Measurements from ENCODE around the gene TADA2A. TPM values are rescaled to one million over a fixed set of nuclear protein-coding genes. Genes with fewer than 3 reads are reported as not detected.

Gene TADA2A
- total RNA-seq, 5 donors from 2014 or later (not counting 1 experiment from before 2014, with no cell fraction given) = 14.5 to 27.3 (median 21.9) TPM

GRCh38 chr17:37382056-37382455, 24.6 kb upstream of the TADA2A start:
- Mint-ChIP-seq H3K4me1 (no peaks in the 10 kb centered on the region), H3K9me3 (no peaks in the 10 kb centered on the region), H3K36me3 (no peaks in the 10 kb centered on the region), H3K4me3 (no peak overlapping the region), H3K27ac (no peak overlapping the region), H3K27me3 (no peaks in the 10 kb centered on the region)
- no peaks in the 10 kb centered on the region for H3K9me3 ChIP-seq
- POLR2A ChIA-PET = no interaction called here
- CTCF ChIA-PET = interaction anchor here in 1 of 2 donors (0.7 kb wide), 1 partner anchor 880 kb away, joined by 3 read pairs; no protein-coding TSS in a partner anchor
- H3K27me3 ChIP-seq (replicated peaks in 1 of 2; ENCODE audit: control insufficient read depth in 2 of 2, extremely low read depth in 1 of 2, insufficient read depth in 2 of 2, low read length in 1 of 2) = no peaks in the 10 kb centered on the region
- H3K4me3 ChIP-seq (ENCODE audit: control insufficient read depth in 1 of 2, extremely low read depth in 1 of 2, low read length in 1 of 2) = no peak overlapping the region
- no CpG with 5 or more reads among the region's 1 CpG for WGBS (ENCODE audit: insufficient coverage)
- H3K27ac ChIP-seq (ENCODE audit: low read length) = no peak overlapping the region
- ATAC-seq (replicated peaks in 1 of 4) (no peak), DNase-seq (no peak)
- no peaks in the 10 kb centered on the region for H3K36me3 ChIP-seq (ENCODE audit: control insufficient read depth in 2 of 2, extremely low read depth in 1 of 2, insufficient read depth in 1 of 2, low read length in 1 of 2)
- no peaks in the 10 kb centered on the region for H3K4me1 ChIP-seq (ENCODE audit: control insufficient read depth in 1 of 2, extremely low read depth in 1 of 2, insufficient read depth in 2 of 2, low read length in 2 of 2)

- POLR2A ChIA-PET = no interaction called here
- no peak for DNase-seq
- Mint-ChIP-seq H3K36me3 (no peaks in the 10 kb centered on the region), H3K4me1 (no peaks in the 10 kb centered on the region), H3K27ac (no peak overlapping the region), H3K27me3 (no peaks in the 10 kb centered on the region), H3K4me3 (no peak overlapping the region), H3K9me3 (no peaks in the 10 kb centered on the region)
- 100% methylated on average over 1 of the region's 3 CpGs for WGBS (ENCODE audit: insufficient coverage)
- ATAC-seq (replicated peaks in 1 of 4) = no peak
- no peaks in the 10 kb centered on the region for H3K4me1 ChIP-seq (ENCODE audit: control insufficient read depth in 1 of 2, extremely low read depth in 1 of 2, insufficient read depth in 2 of 2, low read length in 2 of 2)
- CTCF ChIA-PET = interaction anchor here in 1 of 2 donors (0.7 kb wide), 1 partner anchor 15 kb away, joined by 3 read pairs; no protein-coding TSS in a partner anchor
- no peaks in the 10 kb centered on the region for H3K27me3 ChIP-seq (replicated peaks in 1 of 2; ENCODE audit: control insufficient read depth in 2 of 2, extremely low read depth in 1 of 2, insufficient read depth in 2 of 2, low read length in 1 of 2)
- H3K4me3 ChIP-seq (ENCODE audit: control insufficient read depth in 1 of 2, extremely low read depth in 1 of 2, low read length in 1 of 2) = no peak overlapping the region
- H3K27ac ChIP-seq (ENCODE audit: low read length) = no peak overlapping the region
- H3K9me3 ChIP-seq = no peaks in the 10 kb centered on the region
- H3K36me3 ChIP-seq (ENCODE audit: control insufficient read depth in 2 of 2, extremely low read depth in 1 of 2, insufficient read depth in 1 of 2, low read length in 1 of 2) = no peaks in the 10 kb centered on the region
Observed at GRCh38 chr17:37384560-37385149, 22.0 kb upstream of the TADA2A start.

GRCh38 chr17:37385474-37385990, 21.2 kb upstream of the TADA2A start:
- ATAC-seq (replicated peaks in 1 of 4) (no peak), DNase-seq (no peak)
- no peak overlapping the region for H3K4me3 Mint-ChIP-seq
- Histone ChIP-seq H3K4me1 (ENCODE audit: control insufficient read depth in 1 of 2, extremely low read depth in 1 of 2, insufficient read depth in 2 of 2, low read length in 2 of 2) (no peaks in the 10 kb centered on the region), H3K9me3 (no peaks in the 10 kb centered on the region), H3K27ac (ENCODE audit: low read length) (no peak overlapping the region), H3K36me3 (ENCODE audit: control insufficient read depth in 2 of 2, extremely low read depth in 1 of 2, insufficient read depth in 1 of 2, low read length in 1 of 2) (no peaks in the 10 kb centered on the region), H3K27me3 (replicated peaks in 1 of 2; ENCODE audit: control insufficient read depth in 2 of 2, extremely low read depth in 1 of 2, insufficient read depth in 2 of 2, low read length in 1 of 2) (no peaks in the 10 kb centered on the region), H3K4me3 (ENCODE audit: control insufficient read depth in 1 of 2, extremely low read depth in 1 of 2, low read length in 1 of 2) (no peak overlapping the region)
- ChIA-PET CTCF (interaction anchor here (0.7 to 1.2 kb wide), 4 partner anchors 8 to 43 kb away, joined by 3 to 4 read pairs (median 4); no protein-coding TSS in a partner anchor), POLR2A (no interaction called here)
- no peaks in the 10 kb centered on the region for H3K27me3 Mint-ChIP-seq
- no peaks in the 10 kb centered on the region for H3K4me1 Mint-ChIP-seq
- no peak overlapping the region for H3K27ac Mint-ChIP-seq
- H3K36me3 Mint-ChIP-seq = no peaks in the 10 kb centered on the region
- H3K9me3 Mint-ChIP-seq = no peaks in the 10 kb centered on the region

DNA sequence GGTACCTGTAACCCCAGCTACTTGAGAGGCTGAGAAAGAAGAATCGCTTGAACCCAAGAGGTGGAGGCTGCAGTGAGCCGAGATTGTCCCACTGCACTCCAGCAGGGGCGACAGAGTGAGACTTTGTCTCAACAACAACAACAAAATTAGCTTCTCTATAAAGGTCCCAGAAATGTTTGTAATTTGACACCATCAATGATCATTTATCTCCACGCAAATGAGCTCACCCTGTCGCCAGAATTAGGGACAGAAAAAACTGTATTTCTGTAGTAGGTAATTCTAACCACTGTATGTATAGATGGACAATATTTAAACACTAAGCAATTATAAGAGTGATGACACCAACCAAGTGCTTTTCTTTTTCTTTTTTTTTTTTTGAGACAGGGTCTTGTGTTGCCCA, 20.2 kb upstream of the TADA2A start:
- Mint-ChIP-seq H3K4me3 (no peak overlapping the region), H3K27ac (no peak overlapping the region), H3K36me3 (no peaks in the 10 kb centered on the region), H3K4me1 (peaks cover under 1 to 3% (median 2%) of the 10 kb centered on the region in 3 donors), H3K9me3 (no peaks in the 10 kb centered on the region), H3K27me3 (no peaks in the 10 kb centered on the region)
- no peaks in the 10 kb centered on the region for H3K36me3 ChIP-seq (ENCODE audit: control insufficient read depth in 2 of 2, extremely low read depth in 1 of 2, insufficient read depth in 1 of 2, low read length in 1 of 2)
- no peak overlapping the region for H3K27ac ChIP-seq (ENCODE audit: low read length)
- DNase-seq = no peak
- H3K27me3 ChIP-seq (replicated peaks in 1 of 2; ENCODE audit: control insufficient read depth in 2 of 2, extremely low read depth in 1 of 2, insufficient read depth in 2 of 2, low read length in 1 of 2) = no peaks in the 10 kb centered on the region
- no peaks in the 10 kb centered on the region for H3K4me1 ChIP-seq (ENCODE audit: control insufficient read depth in 1 of 2, extremely low read depth in 1 of 2, insufficient read depth in 2 of 2, low read length in 2 of 2)
- ChIA-PET CTCF (interaction anchor here in 1 of 2 donors (0.9 to 1.2 kb wide), 2 partner anchors 10 to 27 kb away, joined by 4 read pairs; no protein-coding TSS in a partner anchor), POLR2A (no interaction called here)
- no CpG with 5 or more reads among the region's 5 CpGs for WGBS (ENCODE audit: insufficient coverage)
- no peak for ATAC-seq (replicated peaks in 1 of 4)
- H3K4me3 ChIP-seq (ENCODE audit: control insufficient read depth in 1 of 2, extremely low read depth in 1 of 2, low read length in 1 of 2) = no peak overlapping the region
- no peaks in the 10 kb centered on the region for H3K9me3 ChIP-seq

GRCh38 chr17:37388266-37388665, 18.4 kb upstream of the TADA2A start:
- Histone ChIP-seq H3K4me1 (ENCODE audit: control insufficient read depth in 1 of 2, extremely low read depth in 1 of 2, insufficient read depth in 2 of 2, low read length in 2 of 2) (no peaks in the 10 kb centered on the region), H3K9me3 (no peaks in the 10 kb centered on the region), H3K27me3 (replicated peaks in 1 of 2; ENCODE audit: control insufficient read depth in 2 of 2, extremely low read depth in 1 of 2, insufficient read depth in 2 of 2, low read length in 1 of 2) (no peaks in the 10 kb centered on the region), H3K36me3 (ENCODE audit: control insufficient read depth in 2 of 2, extremely low read depth in 1 of 2, insufficient read depth in 1 of 2, low read length in 1 of 2) (no peaks in the 10 kb centered on the region), H3K4me3 (ENCODE audit: control insufficient read depth in 1 of 2, extremely low read depth in 1 of 2, low read length in 1 of 2) (no peak overlapping the region), H3K27ac (ENCODE audit: low read length) (no peak overlapping the region)
- Mint-ChIP-seq H3K27ac (no peak overlapping the region), H3K4me3 (no peak overlapping the region), H3K36me3 (no peaks in the 10 kb centered on the region), H3K27me3 (no peaks in the 10 kb centered on the region), H3K9me3 (no peaks in the 10 kb centered on the region), H3K4me1 (peaks cover 11 to 14% (median 12%) of the 10 kb centered on the region in 3 donors)
- POLR2A ChIA-PET = no interaction called here
- DNase-seq (no peak), ATAC-seq (replicated peaks in 1 of 4) (no peak)
- no CpG with 5 or more reads among the region's 3 CpGs for whole genome bisulfite sequencing (ENCODE audit: insufficient coverage)
- CTCF ChIA-PET = no interaction called here

DNA sequence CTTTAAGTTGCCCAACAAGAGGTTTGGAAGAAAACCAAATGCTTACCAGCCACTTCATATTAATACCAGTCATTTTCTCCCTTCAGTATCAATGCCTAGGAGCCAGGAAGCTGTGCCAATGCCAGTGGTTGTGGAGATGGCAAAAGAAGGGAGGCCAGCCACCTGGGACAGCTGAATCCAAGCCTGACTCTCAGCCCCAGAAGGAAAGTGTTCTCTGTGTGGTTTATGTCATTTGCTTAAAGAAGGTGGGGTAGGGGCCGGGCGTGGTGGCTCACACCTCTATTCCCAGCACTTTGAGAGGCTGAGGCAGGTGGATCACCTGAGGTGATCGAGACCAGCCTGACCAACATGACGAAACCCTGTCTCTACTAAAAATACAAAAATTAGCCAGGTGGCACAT, 17.5 kb upstream of the TADA2A start:
- Mint-ChIP-seq H3K9me3 (no peaks in the 10 kb centered on the region), H3K4me1 (peaks cover 11 to 14% (median 12%) of the 10 kb centered on the region in 3 donors), H3K27ac (no peak overlapping the region), H3K4me3 (no peak overlapping the region), H3K27me3 (no peaks in the 10 kb centered on the region), H3K36me3 (no peaks in the 10 kb centered on the region)
- Histone ChIP-seq H3K4me1 (ENCODE audit: control insufficient read depth in 1 of 2, extremely low read depth in 1 of 2, insufficient read depth in 2 of 2, low read length in 2 of 2) (no peaks in the 10 kb centered on the region), H3K27me3 (replicated peaks in 1 of 2; ENCODE audit: control insufficient read depth in 2 of 2, extremely low read depth in 1 of 2, insufficient read depth in 2 of 2, low read length in 1 of 2) (no peaks in the 10 kb centered on the region), H3K36me3 (ENCODE audit: control insufficient read depth in 2 of 2, extremely low read depth in 1 of 2, insufficient read depth in 1 of 2, low read length in 1 of 2) (no peaks in the 10 kb centered on the region), H3K4me3 (ENCODE audit: control insufficient read depth in 1 of 2, extremely low read depth in 1 of 2, low read length in 1 of 2) (no peak overlapping the region), H3K9me3 (no peaks in the 10 kb centered on the region), H3K27ac (ENCODE audit: low read length) (no peak overlapping the region)
- WGBS (ENCODE audit: insufficient coverage) = no CpG with 5 or more reads among the region's 4 CpGs
- ATAC-seq (replicated peaks in 1 of 4) (no peak), DNase-seq (no peak)
- POLR2A ChIA-PET = interaction anchor here in 1 of 2 donors (0.7 kb wide), 1 partner anchor 26 kb away, joined by 3 read pairs; no protein-coding TSS in a partner anchor
- CTCF ChIA-PET = no interaction called here

Measured in T-cell (primary cell).